HG03354 (cell line): ENCODE results near the gene GJD2.

Experiments
- ATAC-seq: cut with Tn5 transposase; IDR thresholded peaks from one replicate; pipeline ENCODE4 v1.9.1; 2021; ENCODE audit warnings: mild to moderate bottlenecking; ENCODE audit not compliant: unreplicated experiment, poor library complexity, severe bottlenecking

The GJD2 gene

DNA sequence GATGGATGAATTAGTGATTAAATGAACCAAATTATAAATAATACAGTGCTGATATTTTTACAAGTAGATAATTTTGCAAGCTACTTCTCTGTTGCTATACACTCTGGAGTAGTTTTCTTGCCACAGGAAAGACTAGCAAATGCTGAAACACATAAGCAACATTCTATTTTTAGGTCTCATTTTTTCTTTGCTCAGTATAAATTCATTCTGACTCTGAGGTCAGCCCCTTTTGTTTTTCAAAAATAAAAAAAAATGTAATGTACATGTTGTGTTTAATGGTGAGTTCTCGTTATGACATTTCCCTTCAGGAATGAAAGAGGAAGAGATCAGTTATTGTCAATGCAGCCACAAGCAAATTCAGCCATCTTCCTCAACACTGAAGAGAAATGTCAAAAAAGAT, 24.9 kb downstream of the GJD2 start:
- no peak for ATAC-seq

DNA sequence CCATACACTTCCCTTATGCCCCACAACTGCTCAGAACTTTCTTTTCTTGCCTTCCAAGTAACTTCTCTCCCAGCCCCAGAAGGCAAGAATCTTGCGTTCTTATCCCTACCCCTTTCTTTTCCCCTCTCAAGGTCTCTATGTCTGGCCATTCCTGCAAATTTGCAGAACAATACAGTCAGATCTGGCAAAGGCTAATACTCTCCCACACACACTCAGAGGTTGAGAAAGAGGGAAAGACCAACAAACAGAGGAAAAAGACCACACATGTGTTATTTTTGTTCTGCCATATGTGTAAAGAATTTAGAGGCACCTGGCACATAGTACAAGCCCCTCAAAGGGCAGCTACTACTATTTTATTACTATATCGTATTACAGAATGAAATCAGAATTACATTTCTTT, 25.7 kb downstream of the GJD2 start:
- ATAC-seq: no peak

DNA sequence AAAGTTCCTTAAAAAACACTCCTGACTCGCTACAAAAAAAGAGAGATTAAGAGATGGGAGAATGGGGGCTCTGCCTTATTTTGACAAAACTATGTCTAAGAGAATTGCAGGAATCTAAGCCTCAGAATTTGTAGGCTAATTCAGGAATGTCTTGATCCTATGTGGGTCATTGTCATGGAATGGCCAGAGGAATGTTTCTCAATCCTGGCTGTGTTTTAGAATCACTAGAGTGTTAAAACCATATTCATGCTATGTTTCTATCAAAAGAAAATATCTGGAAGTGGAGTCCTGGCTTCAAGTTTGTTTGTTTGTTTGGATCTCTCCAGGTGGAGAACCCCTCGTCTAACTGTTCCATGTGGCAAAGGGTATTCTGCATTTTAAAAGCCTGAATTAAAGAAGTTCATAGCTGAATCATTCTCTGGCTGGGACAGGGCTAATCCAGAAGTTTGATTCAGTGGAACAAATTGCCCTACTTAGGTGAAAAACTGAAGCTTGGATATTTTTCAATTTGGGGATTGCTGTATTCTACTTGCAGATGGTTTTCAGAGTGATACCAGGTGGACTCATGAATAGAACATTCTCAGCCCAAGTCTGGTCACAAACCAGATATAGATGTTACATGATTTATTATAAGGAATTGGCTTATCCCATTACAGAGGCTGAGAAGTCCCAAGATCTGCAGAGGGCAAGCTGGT, 28.2 kb downstream of the GJD2 start:
- ATAC-seq: no peak

DNA sequence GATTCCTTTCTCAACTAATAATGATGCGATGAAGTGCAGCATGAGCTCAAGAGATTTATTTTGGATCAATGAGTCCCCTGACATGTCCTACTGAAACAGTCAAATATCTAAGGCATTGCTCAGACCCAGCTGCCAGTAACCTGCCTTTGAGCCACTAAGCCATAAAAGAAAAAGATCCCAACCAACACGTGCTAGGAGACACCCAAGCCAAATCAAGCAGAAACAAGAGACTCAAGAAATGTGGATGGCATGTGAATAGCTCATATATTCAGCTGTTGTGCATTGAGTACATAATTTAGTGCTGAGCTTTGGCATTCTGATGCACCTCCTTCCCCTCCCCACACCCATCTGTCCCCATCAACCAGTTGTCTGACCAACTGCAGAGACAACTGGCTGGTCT, 29.2 kb downstream of the GJD2 start:
- no peak for ATAC-seq

DNA sequence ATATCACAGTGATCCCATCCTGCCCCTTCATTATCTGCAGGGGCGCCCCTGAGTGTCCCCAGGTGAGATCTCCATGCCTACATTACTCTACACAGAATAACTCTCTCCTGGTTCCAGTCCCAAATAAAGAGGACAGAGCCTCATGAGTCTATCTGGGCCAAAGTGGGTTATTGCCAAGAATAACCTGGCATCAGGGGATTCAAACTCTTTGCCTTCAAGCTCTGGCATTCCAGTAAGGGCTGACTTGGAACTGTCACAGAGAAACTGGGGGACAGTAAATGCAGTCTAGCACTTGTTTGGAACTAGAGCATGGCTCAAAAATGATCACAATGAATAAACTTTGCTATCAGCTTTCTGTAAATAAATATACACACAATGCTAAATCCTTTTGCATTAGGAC, 30.3 kb downstream of the GJD2 start:
- no peak for ATAC-seq

DNA sequence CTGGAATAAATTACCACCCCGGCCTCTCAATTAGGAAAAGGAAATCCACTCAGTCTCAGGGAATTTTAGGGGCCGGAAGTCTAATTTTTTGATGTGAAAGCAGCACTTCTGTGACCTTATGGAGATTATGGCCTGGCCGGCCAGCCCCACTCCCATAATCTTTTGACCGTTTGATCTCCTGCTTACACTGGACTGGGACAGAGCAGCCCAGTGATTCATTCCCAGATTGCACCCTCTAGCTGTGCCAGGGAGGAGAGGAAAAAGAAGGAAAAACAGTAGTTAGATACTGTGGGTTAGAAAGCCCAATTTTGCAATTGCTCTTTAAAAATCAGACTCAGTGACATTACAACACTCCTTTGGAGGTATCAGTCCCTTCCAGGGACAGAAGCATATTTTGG, 32.4 kb downstream of the GJD2 start:
- ATAC-seq: no peak

DNA sequence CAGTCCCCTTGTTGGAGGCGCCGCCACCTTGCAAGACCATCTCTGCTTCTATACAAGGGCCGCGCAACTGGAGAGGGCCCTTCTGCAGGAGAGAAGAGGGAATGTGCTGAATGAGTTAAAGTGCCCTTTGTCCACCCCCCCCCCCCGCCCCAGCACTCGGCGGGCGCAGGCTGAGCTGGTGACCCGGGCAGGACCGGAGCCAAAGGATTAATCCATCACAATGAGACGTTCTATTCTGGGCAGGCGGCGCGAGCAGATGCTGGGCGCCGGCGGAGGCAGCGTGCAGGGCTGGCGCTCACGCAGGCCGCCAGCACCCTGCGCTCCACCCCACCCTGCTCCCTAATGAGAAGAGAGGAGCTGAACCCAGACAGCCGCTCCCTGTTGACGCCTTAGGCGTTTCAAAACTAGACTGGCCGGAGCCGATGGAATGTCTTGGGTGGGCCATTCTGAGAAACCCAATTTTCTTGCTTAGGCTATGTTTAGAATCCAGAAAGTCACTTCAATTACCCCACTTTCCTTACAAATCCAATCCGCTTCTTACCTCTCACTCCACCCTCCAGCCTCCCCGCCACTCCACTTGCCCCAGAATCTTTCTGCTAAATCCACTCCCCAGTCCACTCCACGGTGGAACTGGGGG, 32.9 kb downstream of the GJD2 start:
- no peak for ATAC-seq

DNA sequence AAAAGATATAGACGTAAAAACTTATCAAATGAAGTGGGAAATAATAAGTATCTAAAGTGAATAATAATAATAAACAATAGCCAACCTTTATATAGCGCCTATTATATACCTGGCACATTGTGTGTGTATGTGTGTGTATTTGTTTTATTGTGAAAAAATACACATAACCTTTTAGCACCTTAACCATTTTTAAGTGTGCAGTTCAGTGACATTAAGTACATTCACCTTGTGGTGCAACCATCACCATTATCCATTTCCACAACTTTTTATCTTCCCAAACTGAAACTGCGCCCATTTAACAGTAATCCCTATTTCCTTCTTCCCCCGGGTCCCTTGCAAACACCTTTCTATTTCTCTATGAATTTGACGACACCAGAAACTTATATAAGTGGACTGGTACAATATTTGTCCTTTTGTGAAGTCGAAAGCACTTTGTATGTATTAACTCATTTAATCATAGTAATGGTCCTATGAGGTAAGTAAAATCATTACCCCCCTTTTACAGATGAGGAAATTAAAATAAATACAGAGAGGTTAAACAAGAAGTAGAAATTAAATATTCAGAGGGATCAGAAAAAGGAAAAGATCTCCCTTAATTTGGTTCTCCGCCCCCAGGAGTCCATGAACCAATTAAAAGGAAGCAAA, 33.5 kb downstream of the GJD2 start:
- no peak for ATAC-seq

DNA sequence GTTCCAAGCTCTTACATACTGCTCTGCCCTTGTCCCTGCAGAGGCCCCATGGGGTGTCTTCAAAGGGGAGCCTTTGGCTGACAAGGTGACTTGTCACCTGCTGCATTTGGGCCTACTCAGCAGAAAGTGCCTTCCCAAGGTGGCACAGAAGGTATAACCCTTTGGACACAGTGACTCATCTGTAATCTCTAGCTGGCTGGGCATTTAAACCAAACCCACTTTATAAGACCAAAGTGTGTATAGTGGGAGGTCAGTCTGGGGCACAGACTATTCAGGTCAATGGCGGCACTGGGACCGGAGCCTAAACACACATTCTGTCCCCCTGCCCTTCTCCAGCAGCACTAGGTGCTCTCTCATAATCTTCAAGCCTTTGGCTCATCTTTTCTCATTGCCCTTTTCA, 35.1 kb downstream of the GJD2 start:
- no peak for ATAC-seq

DNA sequence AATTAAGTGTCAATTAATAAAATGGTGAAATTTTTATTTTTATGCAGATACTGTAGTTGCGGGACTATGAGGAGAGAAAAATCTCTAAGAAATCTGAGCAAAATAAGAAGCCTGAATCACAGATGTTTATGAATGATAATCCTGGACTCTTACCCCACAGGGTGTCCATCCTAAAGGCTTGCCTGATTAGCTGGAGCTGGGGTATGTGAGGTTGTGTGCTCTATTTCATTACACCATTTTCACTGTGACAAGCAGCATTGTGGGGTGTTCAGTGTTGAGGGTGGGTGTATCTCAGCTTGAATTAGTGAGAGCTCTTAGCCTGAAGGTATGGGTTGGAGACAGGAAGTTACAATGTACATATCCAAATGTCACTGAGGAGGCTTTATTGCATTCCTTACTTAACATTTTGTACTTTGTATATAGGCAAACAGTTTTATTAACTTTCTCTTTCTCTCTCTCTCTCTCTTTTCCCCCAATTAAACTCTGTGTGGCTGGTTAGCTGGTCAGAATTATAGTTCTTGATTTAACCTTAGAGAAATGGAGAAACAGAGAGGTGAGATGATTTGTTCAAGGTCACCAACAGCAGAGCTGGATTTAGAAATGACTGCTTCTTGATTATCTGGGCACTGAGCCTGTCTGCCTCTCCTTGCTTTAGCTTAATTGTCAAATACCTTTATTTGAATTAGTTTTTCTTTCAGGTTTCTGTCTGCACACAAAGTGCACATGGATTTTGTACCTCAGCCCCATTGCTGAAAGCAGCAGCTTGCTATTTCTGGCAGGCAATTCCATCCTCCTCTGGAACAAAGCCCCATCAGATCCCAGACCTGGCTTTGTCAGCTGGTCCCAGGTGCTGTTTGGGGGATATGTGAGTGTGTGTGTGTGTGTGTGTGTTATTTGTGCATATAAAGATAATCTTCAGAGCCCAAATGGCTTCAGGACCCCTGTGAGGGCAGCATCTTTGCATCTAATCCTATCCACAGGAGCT, 35.8 kb downstream of the GJD2 start:
- ATAC-seq: no peak

DNA sequence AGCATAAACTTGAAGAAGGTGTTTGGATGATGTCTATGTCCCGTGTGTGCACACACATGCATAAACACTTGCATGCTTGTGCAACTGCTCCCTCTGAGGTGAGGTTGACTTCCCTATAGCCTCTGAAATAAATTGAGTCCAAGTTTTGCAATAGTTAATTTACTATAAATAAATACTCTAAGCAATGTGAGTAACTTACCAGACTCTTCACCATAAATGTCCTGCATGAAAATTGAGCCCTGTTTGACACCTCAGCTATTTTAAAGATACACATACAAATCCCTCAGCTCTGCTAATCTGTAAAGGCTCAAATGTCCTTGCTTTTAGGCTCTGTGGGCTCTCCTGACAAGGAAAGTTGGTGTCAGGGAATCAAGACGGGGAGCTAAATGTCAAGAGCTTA, 37.1 kb downstream of the GJD2 start:
- no peak for ATAC-seq

DNA sequence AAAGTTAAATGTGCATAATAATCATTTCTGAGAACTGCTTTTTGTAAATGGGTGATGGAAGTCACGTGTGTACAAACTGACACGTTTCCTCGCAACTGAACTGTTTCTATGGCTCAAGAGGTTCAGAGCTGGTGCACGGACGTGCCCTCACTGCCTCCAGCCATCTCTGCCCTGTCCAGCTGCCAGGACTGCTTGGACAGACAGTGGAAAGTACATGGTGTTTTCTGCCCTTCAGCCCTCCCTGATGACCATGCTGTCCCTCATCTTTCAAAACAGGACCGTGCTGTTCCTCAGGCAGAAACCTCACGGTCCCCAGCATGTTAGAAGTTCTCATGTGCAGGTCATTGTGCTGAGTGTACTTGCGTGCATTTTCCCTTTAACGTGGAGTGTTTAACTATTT, 38.7 kb downstream of the GJD2 start:
- ATAC-seq: no peak

DNA sequence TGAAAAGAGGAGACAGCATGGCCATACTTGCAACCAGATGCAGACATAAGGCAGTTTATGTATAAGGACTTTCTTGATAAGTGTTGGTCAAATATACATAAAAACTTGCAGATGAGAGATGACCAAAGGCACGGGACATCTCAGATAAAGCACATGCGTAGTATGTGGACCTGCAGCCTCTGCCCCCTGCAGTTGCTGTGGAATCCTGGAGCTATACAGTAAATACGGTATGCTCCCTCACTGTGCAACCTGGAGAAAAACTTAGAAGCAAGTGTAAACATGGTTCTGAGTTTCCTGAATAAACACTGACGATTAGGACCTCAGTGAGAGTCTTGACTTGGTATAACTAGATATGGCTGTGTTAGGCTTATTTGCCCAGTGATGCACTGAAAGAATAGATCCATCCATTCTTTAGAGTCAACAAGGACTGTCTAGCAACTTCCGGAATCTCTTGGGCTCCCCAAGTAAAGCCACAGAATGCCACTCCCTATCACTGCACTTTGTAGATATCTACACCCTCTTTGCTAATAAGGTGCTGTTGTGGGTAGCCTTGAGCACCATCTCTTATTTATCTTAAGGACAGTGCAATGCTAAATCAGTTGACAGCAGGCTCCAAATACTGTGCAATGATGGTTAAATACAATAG, 40.2 kb downstream of the GJD2 start:
- no peak for ATAC-seq

DNA sequence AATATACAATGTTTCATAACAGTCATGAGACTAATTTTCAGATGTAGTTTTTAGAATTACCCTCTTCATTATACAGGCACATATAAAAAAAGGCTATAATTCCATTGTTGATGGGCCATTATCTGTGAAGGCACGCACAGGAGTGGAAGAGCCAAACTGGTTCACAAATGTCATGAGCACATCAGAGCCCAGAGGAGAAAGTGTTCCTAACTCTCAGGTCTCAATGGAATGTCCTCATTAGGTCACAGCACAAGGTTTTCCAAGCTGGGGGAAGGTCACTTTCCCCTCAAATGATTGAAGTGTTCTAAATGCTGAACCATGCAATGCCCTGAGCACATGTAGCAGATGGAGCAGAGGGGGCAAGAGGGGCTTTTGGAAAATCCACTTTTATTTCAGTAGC, 41.2 kb downstream of the GJD2 start:
- ATAC-seq: no peak

DNA sequence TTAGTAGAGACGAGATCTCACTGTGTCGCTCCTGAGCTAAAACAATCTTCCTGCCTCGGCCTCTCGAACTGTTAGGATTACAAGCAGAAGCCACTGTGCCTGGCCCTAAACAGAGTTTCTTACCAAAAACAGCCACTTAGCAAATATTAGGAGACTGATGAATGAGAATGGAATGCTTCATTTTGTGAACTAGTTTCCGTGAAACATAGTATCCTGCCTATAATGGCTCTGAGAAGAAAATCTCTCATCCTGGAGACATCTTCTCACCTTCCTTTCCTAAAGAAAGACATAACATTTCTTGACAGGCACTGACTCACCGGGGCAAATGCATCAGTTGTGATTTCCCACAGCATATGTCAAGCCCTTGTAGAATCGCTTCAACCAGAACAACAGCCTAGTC, 44.9 kb downstream of the GJD2 start:
- no peak for ATAC-seq

DNA sequence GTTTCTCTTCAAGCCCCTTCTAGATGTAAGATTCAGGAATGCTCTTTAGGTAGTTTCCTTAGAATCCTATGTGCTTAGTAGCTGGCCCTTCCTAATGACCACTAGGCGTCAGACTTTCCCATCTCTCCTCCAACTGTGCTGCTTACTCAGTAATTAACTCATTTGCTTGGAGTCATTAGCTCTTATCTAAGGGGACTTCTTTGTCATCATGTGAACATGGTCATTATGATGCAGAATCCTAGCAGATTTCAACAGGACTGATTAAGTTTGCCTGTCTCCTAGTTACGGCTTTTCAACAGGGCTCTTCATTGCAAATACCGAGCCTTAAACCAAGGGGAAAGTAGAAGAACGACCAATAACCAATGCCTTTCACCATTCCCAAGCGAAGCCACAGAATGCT, 46.4 kb downstream of the GJD2 start:
- ATAC-seq: no peak

DNA sequence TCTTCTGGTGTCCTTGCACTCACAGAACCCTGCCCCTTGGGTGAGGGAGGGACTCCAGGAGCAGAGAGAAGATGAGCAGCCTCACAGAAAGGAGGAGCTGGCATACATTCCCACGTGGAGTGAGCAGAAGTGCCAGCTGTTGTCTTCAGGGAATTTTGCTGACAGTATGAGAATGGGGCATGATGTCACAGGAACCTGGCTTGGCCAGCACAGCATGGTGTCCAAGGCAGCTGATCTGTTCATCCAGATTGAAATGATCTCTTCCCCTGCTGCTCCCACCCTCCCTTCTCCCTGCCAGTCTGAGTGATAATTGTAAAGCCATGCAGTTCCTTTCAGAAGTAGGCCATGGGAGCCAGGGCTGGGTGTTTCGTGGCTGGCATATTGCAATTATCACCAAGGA, 53.3 kb downstream of the GJD2 start:
- ATAC-seq: no peak
